ENCODE measurements around the gene USP24.

Gene USP24

DNA sequence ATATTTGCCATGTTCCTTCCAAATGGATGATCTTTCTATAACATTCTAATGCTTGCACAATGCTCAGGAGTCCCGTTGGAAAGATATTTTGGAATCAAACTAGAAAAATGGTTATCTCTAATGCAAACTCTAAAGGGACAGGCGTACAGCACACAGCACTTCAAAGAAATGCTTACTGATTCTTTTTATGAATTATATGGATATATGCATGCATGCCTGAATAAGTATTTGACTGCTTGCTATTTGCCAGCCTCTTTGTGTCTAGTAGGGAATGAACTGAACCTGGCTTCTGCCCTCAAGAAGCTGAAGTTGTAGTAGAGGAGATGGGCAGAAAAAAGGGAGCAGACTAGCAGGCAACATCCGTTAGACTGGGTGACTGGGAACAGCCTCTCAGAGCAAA is 127.7 kb downstream of the USP24 start:
- TF ChIP-seq, protein P1, sequence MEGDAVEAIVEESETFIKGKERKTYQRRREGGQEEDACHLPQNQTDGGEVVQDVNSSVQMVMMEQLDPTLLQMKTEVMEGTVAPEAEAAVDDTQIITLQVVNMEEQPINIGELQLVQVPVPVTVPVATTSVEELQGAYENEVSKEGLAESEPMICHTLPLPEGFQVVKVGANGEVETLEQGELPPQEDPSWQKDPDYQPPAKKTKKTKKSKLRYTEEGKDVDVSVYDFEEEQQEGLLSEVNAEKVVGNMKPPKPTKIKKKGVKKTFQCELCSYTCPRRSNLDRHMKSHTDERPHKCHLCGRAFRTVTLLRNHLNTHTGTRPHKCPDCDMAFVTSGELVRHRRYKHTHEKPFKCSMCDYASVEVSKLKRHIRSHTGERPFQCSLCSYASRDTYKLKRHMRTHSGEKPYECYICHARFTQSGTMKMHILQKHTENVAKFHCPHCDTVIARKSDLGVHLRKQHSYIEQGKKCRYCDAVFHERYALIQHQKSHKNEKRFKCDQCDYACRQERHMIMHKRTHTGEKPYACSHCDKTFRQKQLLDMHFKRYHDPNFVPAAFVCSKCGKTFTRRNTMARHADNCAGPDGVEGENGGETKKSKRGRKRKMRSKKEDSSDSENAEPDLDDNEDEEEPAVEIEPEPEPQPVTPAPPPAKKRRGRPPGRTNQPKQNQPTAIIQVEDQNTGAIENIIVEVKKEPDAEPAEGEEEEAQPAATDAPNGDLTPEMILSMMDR (IDR thresholded peaks at IDR 0.05) = no peak
- no peaks in the 10 kb centered on the region for H3K4me1 ChIP-seq (ENCODE audit: control insufficient read depth in 1 of 2, insufficient read depth in 1 of 2, low read depth in 1 of 2, low read length in 1 of 2)
- H3K4me3 ChIP-seq (ENCODE audit: low read depth in 1 of 2, low read length in 1 of 2) = no peak overlapping the region
- no peaks in the 10 kb centered on the region for H3K27me3 ChIP-seq
- peaks cover 95% of the 10 kb centered on the region for H3K36me3 ChIP-seq
- no peak overlapping the region for H3K27ac ChIP-seq
- no peaks in the 10 kb centered on the region for H3K9me3 ChIP-seq

DNA sequence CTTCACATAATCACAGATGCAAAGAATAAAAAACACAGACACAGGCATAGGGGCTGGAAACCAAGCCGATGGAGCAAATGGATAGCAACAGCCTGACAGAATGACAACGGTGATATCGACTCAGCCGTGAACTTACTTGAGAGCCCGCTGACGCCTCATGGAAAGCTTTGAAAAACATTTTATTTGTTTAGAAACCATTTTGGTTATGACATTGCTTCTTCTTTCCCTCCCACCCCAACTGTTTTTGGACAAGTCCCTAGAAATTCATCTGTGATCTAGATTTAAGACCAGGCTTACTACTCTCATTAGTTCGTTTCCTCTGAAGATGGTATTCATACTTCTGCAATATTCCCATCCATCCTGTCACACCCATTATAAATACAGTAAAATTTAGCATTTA is 130.9 kb downstream of the USP24 start:
- no peaks in the 10 kb centered on the region for H3K4me1 ChIP-seq (ENCODE audit: control insufficient read depth in 1 of 2, insufficient read depth in 1 of 2, low read depth in 1 of 2, low read length in 1 of 2)
- H3K27ac ChIP-seq = no peak overlapping the region
- H3K27me3 ChIP-seq = no peaks in the 10 kb centered on the region
- no peak overlapping the region for H3K4me3 ChIP-seq (ENCODE audit: low read depth in 1 of 2, low read length in 1 of 2)
- H3K36me3 ChIP-seq = peaks cover 95% of the 10 kb centered on the region
- H3K9me3 ChIP-seq = no peaks in the 10 kb centered on the region
- TF ChIP-seq, protein P1 (IDR thresholded peaks at IDR 0.05) = no peak

DNA sequence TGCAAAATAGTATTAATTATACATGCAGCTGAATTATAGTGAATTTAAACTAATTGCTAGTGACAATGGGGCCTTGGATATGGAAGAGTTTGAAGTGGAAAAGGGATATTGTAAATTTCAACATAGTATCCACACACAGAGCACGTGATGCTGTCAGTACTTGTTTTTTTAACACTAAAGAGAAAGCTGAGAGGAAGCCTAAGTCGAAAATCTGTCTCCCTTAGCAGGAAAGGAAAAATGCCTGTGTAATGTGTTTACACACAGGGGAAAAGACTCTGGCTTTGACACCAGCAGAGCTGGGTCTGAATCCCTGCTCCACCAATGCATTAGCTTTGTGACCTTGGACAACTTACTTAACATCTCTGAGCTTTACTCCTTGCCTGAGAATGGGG is 133.3 kb downstream of the USP24 start:
- no peak overlapping the region for H3K27ac ChIP-seq
- no peak overlapping the region for H3K4me3 ChIP-seq (ENCODE audit: low read depth in 1 of 2, low read length in 1 of 2)
- H3K27me3 ChIP-seq = no peaks in the 10 kb centered on the region
- H3K9me3 ChIP-seq = no peaks in the 10 kb centered on the region
- TF ChIP-seq, protein P1 (IDR thresholded peaks at IDR 0.05) = no peak
- H3K4me1 ChIP-seq (ENCODE audit: control insufficient read depth in 1 of 2, insufficient read depth in 1 of 2, low read depth in 1 of 2, low read length in 1 of 2) = no peaks in the 10 kb centered on the region
- peaks cover 94% of the 10 kb centered on the region for H3K36me3 ChIP-seq

DNA sequence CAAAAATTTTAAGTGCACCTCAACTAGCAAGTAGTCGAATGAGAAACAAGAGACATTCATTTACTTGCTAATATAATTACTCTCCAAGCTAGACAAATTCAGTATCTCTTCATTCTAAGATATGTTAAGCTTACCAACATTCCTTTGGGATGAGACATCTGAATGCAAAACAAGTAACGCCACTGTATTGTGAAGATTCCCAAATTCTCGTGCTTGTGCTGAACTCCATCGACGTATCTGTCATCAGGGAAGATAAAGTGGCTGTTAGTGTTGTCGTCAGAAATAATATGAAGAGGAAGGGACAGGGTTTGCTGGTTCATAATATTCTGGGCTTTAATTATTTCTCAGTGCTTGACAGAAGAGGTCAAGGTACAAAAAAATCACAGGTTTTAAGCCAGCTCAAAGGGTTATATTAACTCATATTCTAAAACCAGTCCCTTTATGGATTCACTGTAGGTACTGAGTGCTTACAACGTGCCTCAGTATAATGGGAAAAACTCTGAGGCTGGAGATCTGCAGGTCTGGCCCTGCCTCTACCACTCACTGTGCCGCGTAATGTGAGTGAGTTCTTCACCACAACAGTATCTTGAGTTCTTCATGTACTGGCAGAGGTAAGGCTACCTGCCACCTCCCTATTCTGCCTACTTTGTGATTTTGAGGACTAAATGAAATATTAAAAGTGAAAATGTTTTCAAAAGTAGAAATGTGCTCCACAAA is 133.8 kb downstream of the USP24 start:
- Histone ChIP-seq H3K36me3 (peaks cover 96% of the 10 kb centered on the region), H3K27ac (no peak overlapping the region), H3K27me3 (no peaks in the 10 kb centered on the region), H3K4me1 (ENCODE audit: control insufficient read depth in 1 of 2, insufficient read depth in 1 of 2, low read depth in 1 of 2, low read length in 1 of 2) (no peaks in the 10 kb centered on the region), H3K9me3 (no peaks in the 10 kb centered on the region), H3K4me3 (ENCODE audit: low read depth in 1 of 2, low read length in 1 of 2) (no peak overlapping the region)
- TF ChIP-seq, protein P1 (IDR thresholded peaks at IDR 0.05) = no peak

DNA sequence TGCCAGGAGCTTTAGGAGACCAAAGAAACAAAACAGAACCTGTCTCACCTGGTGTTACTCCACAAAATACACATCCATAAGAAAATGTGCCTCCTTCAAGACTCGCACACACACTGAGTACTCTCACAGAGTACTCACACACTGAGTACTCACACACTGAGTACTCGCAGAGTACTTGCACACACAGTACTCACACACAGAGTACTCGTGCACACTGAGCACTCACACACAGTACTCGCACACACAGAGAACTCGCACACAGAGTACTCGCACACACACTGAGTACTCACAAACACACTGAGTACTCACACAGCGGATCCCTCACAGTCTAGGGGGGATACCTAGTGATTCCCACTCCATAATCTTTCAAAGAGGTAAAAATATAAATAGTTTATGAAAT is 135.5 kb downstream of the USP24 start:
- Histone ChIP-seq H3K36me3 (peaks cover 95% of the 10 kb centered on the region), H3K4me3 (ENCODE audit: low read depth in 1 of 2, low read length in 1 of 2) (no peak overlapping the region), H3K9me3 (no peaks in the 10 kb centered on the region), H3K27me3 (no peaks in the 10 kb centered on the region), H3K4me1 (ENCODE audit: control insufficient read depth in 1 of 2, insufficient read depth in 1 of 2, low read depth in 1 of 2, low read length in 1 of 2) (no peaks in the 10 kb centered on the region), H3K27ac (no peak overlapping the region)
- TF ChIP-seq, protein P1 (IDR thresholded peaks at IDR 0.05) = no peak
